ENCODE measurements around the gene SUMO2.

DNA sequence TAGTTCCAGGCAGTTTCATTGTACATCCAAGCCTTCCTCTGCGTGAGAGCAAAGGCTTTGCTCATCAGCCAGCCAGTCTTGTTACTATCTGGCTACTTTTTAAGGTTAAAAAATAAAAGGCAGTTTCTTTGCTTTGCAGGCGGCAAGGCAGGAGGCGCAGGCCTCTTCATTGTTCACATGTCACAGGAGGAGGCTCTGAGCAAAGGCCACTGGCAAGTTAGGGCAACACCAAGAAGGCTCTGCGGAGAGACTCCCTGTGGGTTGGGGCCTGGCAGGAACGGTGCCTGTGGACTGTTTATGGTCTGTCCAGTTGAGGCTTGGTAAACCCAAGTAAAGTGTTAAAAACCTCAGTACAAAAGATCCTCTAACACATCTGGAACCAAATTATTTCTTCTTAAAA, 47.3 kb downstream of the SUMO2 start:
- TF ChIP-seq, protein P1, sequence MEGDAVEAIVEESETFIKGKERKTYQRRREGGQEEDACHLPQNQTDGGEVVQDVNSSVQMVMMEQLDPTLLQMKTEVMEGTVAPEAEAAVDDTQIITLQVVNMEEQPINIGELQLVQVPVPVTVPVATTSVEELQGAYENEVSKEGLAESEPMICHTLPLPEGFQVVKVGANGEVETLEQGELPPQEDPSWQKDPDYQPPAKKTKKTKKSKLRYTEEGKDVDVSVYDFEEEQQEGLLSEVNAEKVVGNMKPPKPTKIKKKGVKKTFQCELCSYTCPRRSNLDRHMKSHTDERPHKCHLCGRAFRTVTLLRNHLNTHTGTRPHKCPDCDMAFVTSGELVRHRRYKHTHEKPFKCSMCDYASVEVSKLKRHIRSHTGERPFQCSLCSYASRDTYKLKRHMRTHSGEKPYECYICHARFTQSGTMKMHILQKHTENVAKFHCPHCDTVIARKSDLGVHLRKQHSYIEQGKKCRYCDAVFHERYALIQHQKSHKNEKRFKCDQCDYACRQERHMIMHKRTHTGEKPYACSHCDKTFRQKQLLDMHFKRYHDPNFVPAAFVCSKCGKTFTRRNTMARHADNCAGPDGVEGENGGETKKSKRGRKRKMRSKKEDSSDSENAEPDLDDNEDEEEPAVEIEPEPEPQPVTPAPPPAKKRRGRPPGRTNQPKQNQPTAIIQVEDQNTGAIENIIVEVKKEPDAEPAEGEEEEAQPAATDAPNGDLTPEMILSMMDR (IDR thresholded peaks at IDR 0.05): no peak
- no peak for TF ChIP-seq POLR2A (IDR thresholded peaks at IDR 0.05)
- no peak for TF ChIP-seq EP300 (IDR thresholded peaks at IDR 0.05)

Data from ovary (tissue), 3 donors.